Raji (cell line): ENCODE data around the gene ENAH.

Experiments
- POLR2A ChIP-seq: IDR thresholded peaks from 2 replicates; pipeline ENCODE4 v1.6.1; 2011; ENCODE audit warnings: low read depth, low read length, control low read depth; ENCODE audit not compliant: insufficient read depth

The ENAH gene

GRCh38 chr1:225652729-225653462 is at the start of gene ENAH:
Gene ENAH, minus strand, starts transcription at chr1:225653123. Its CDS starts 433 bp downstream, at chr1:225652690.
- TF ChIP-seq POLR2A, result peak; percentile 54; the same call in 1 of the 2 replicates

GRCh38 chr1:225700889-225701465 is 48.1 kb upstream of the ENAH start:
- no peak for TF ChIP-seq POLR2A

- no peak for TF ChIP-seq POLR2A
Measured at GRCh38 chr1:225700164-225700821, 47.4 kb upstream of the ENAH start.

- no peak for TF ChIP-seq POLR2A
Measured at GRCh38 chr1:225699336-225699735, 46.4 kb upstream of the ENAH start.

GRCh38 chr1:225697428-225697827 is 44.5 kb upstream of the ENAH start:
- no peak for TF ChIP-seq POLR2A

- no peak for TF ChIP-seq POLR2A
Measured at GRCh38 chr1:225695578-225696337, 42.8 kb upstream of the ENAH start.

GRCh38 chr1:225694151-225694603 is 41.3 kb upstream of the ENAH start:
- no peak for TF ChIP-seq POLR2A

GRCh38 chr1:225693085-225693696 is 40.3 kb upstream of the ENAH start:
- TF ChIP-seq POLR2A, result no peak

- no peak for TF ChIP-seq POLR2A
Measured at GRCh38 chr1:225692517-225692879, 39.6 kb upstream of the ENAH start.

GRCh38 chr1:225691861-225692516 is 39.1 kb upstream of the ENAH start:
- TF ChIP-seq POLR2A, result no peak

GRCh38 chr1:225691377-225691776 is 38.5 kb upstream of the ENAH start:
- TF ChIP-seq POLR2A, result no peak

- TF ChIP-seq POLR2A, result no peak
Measured at GRCh38 chr1:225689882-225690459, 37.0 kb upstream of the ENAH start.

GRCh38 chr1:225688345-225688744 is 35.4 kb upstream of the ENAH start:
- TF ChIP-seq POLR2A, result no peak
